D341Med (cell line): ENCODE results near the gene PIGP.
"Not testable (repeated sequence)": the region's sequence is repeated elsewhere in the genome, so short reads cannot be mapped to it uniquely, and the experiment has no call there.

Experiments
- DNase-seq: peaks from one replicate; pipeline ENCODE4 v3.0.0; 2012; ENCODE audit warnings: low spot score

Gene PIGP

GRCh38 chr21:37044643-37045042 lies 28.2 kb downstream of the PIGP start:
- no peak for DNase-seq

DNA sequence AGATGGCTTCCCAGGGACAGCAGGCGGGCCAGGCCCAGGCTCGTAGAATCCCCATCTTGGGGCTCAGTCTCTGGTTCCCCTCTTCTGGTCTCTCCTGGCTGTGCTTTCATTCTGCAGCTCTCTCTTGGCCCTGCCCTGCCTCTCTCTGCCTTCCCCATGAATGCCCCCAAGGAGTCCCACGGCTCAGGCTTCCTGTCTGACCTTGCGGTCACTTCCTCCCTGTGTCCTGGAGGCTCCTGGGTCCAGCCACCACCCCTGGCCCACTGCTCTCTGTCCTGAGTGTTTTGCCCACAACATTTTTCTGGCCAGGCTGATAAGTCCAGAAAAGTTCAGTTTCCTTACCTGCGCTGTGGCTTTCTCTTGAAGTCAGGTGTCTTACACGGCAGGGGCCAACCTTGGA lies 29.1 kb downstream of the PIGP start:
- no peak for DNase-seq

GRCh38 chr21:37041706-37042271 lies 31.1 kb downstream of the PIGP start:
- peak; percentile 50 for DNase-seq

DNA sequence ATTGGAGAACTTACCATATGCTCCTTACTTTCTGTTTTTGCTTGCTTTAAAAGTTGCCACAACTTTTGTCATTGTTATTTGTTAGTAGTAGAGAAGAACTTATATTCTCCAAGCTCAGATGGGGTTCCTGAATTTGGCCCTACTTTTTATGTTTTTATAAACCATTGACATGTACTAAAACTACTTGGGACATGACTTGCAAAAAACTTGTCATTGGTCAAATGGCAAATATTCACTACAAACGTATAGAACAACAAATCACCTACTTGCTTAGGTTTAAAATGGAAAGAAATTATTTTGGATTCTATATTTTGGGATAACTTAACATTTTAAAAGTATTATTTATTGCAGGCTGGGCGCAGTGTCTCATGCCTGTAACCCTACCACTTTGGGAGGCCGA lies 32.7 kb downstream of the PIGP start:
- DNase-seq, result no peak

GRCh38 chr21:37039411-37040075 lies 33.3 kb downstream of the PIGP start:
- no peak for DNase-seq

DNA sequence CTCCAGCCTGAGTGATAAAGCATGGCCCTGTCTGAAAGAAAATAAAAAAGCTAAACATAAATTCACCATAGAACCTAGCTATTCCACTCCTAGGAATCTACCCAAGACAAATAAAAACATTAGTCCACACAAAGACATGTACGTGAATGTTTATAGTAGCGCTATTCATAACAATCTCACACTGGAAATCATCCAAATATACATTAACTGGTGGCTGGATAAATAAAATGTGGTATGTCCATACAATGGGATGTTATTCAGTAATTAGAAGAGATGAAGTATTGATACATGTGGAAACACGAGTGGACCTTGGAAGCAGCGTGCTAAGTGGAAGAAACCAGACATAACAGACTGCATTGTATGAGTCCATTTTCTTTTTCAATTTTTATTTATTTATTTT lies 36.7 kb downstream of the PIGP start:
- no peak for DNase-seq

GRCh38 chr21:37034394-37034793 lies 38.5 kb downstream of the PIGP start:
- DNase-seq, result not testable (repeated sequence)

- no peak for DNase-seq
Measured at GRCh38 chr21:37032877-37033471, 39.9 kb downstream of the PIGP start.

DNA sequence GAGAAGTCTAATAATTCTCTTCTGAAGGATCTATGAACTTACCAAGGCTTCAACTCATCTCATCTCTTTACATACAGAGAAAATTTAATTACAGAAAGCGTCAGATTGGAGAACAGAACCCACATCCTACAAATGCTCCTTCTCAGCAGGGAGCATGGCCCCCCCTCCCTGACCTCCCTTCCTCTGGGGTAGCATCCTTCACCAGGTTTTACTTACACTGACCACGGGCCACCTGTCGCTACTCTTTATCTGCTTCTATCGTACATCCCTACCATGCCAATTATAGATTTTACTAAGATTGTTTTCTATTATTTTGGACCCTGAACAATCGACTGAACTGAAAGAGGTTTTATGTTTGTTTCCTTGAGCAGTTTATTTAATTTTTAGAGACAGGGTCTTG lies 40.6 kb downstream of the PIGP start:
- no peak for DNase-seq

GRCh38 chr21:37030864-37031263 lies 42.0 kb downstream of the PIGP start:
- no peak for DNase-seq

GRCh38 chr21:37028570-37028969 lies 44.3 kb downstream of the PIGP start:
- no peak for DNase-seq

GRCh38 chr21:37026499-37026898 lies 46.4 kb downstream of the PIGP start:
- DNase-seq, result no peak

- no peak for DNase-seq
Measured at GRCh38 chr21:37017951-37018679, 54.8 kb downstream of the PIGP start.
